Measurements from ENCODE around the gene ITGA3. TPM values are rescaled to one million over a fixed set of nuclear protein-coding genes. Genes with fewer than 3 reads are reported as not detected.
A peak's percentile ranks its signal among the peaks of the same experiment; 100 is the strongest.
"Not testable (repeated sequence)": the region's sequence is repeated elsewhere in the genome, so short reads cannot be mapped to it uniquely, and the experiment has no call there.

The ITGA3 gene
- polyA plus RNA-seq, 2 of the 4 experiments (the other 2 are of a cell fraction), result 141 to 268 TPM

GRCh38 chr17:50037321-50038107 is 18.4 kb upstream of the ITGA3 start:
- Histone ChIP-seq H3K4me1 (peaks cover 43% of the 10 kb centered on the region), H3K4me2 (peak overlapping the region; percentile 67), H3K9me3 (no peaks in the 10 kb centered on the region), H3K27ac (peak overlapping the region; percentile 82 to 88), H3K4me3 (no peak overlapping the region)
- 57% methylated on average over 11 of the region's 14 CpGs for WGBS (ENCODE audit: missing lambda C conversion rate)
- ChIA-PET POLR2A (interaction anchor here (0.9 to 3.0 kb wide), 2 partner anchors 9 to 19 kb away, joined by 3 to 13 read pairs; partner anchors contain the start of gene ITGA3), CTCF (interaction anchor here (0.6 to 7.0 kb wide), 13 partner anchors 9 to 77 kb away, joined by 3 to 92 read pairs (median 5); partner anchors contain the start of gene ITGA3)
- ATAC-seq, result peak; percentile 85 to 94
- peak; percentile 51 for FAIRE-seq
- DNase-seq (ENCODE audit: low read depth in 1 of 2, low spot score in 1 of 2), result peak in 1 of 2 experiments; percentile 77
- TF ChIP-seq MAX (IDR thresholded peaks at IDR 0.05), result peak; percentile 77
- TF ChIP-seq JUN (IDR thresholded peaks at IDR 0.05), result peak in 1 of 2 experiments; percentile 43; a peak in 2 of 5 replicates
- peak; percentile 29; the same call in 2 of the 3 replicates for TF ChIP-seq SMC3 (IDR thresholded peaks at IDR 0.05)
- no peak for TF ChIP-seq CBX2 (IDR thresholded peaks at IDR 0.05; ENCODE audit: borderline replicate concordance, low read depth)
- TF ChIP-seq NPAS2 (CRISPR knock-in tag; IDR thresholded peaks at IDR 0.05; ENCODE audit: borderline replicate concordance), result no peak
- no peak for TF ChIP-seq POLR2AphosphoS2 (conservative IDR thresholded peaks at IDR 0.05; ENCODE audit: low read length)
- 0 out of 5 replicates have a peak, but pooled peaks have one; percentile 16 to 22 for TF ChIP-seq RAD21 (conservative IDR thresholded peaks at IDR 0.05 in 1 of 2, IDR thresholded peaks at IDR 0.05 in 1 of 2)
- no peak for TF ChIP-seq KDM5A (IDR thresholded peaks at IDR 0.05)
- no peak for TF ChIP-seq POLR2A (IDR thresholded peaks at IDR 0.05; ENCODE audit: low read length)
- TF ChIP-seq JUNB (IDR thresholded peaks at IDR 0.05), result peak; percentile 13; the same call in 1 of the 2 replicates
- no peak for TF ChIP-seq MAFK (IDR thresholded peaks at IDR 0.05; ENCODE audit: partially characterized antibody)
- TF ChIP-seq FOSL2 (IDR thresholded peaks at IDR 0.05), result no peak
- peak; percentile 41 for TF ChIP-seq FOSL2 (CRISPR knock-in tag; IDR thresholded peaks at IDR 0.05)
- peak in 1 of 2 experiments; percentile 46; a peak in 1 of 5 replicates for TF ChIP-seq EP300 (IDR thresholded peaks at IDR 0.05)
- no peak for TF ChIP-seq ESRRA (IDR thresholded peaks at IDR 0.05; ENCODE audit: borderline replicate concordance, low read length)
- no peak for TF ChIP-seq FOXS1 (CRISPR knock-in tag; IDR thresholded peaks at IDR 0.05)
- TF ChIP-seq HOXB5 (CRISPR knock-in tag; IDR thresholded peaks at IDR 0.05), result 0 out of 2 replicates have a peak, but pooled peaks have one; percentile 20
- no peak for TF ChIP-seq FOSB (CRISPR knock-in tag; IDR thresholded peaks at IDR 0.05)
- no peak for TF ChIP-seq PHF8 (IDR thresholded peaks at IDR 0.05; ENCODE audit: borderline replicate concordance, low read depth)

GRCh38 chr17:50039058-50039457 is 16.9 kb upstream of the ITGA3 start:
- ChIA-PET CTCF (interaction anchor here (1.1 to 7.0 kb wide), 8 partner anchors 11 to 80 kb away, joined by 3 to 92 read pairs (median 9); partner anchors contain the start of gene ITGA3), POLR2A (no interaction called here)
- Histone ChIP-seq H3K27ac (peak overlapping the region in 1 of 2 experiments; percentile 88; a peak in 3 of 6 replicates), H3K4me3 (no peak overlapping the region), H3K4me1 (peaks cover 54% of the 10 kb centered on the region), H3K9me3 (no peaks in the 10 kb centered on the region), H3K4me2 (no peak overlapping the region)
- no peak for FAIRE-seq
- WGBS (ENCODE audit: missing lambda C conversion rate), result 92% methylated on average over 4 of the region's 4 CpGs
- ATAC-seq, result no peak
- DNase-seq (ENCODE audit: low read depth in 1 of 2, low spot score in 1 of 2), result no peak
- TF ChIP-seq ATOH8 (CRISPR knock-in tag; IDR thresholded peaks at IDR 0.05; ENCODE audit: low read depth) (no peak), GATA3 (IDR thresholded peaks at IDR 0.05; ENCODE audit: borderline replicate concordance) (no peak), MAZ (IDR thresholded peaks at IDR 0.05; ENCODE audit: borderline replicate concordance, low read depth, low read length) (no peak), CBX8 (IDR thresholded peaks at IDR 0.05) (no peak), EHMT2 (IDR thresholded peaks at IDR 0.05; ENCODE audit: low read depth) (no peak), NPAS2 (CRISPR knock-in tag; IDR thresholded peaks at IDR 0.05; ENCODE audit: borderline replicate concordance) (no peak), SREBF2 (IDR thresholded peaks at IDR 0.05) (no peak)

GRCh38 chr17:50040496-50040895 is 15.4 kb upstream of the ITGA3 start:
- Histone ChIP-seq H3K4me1 (peaks cover 56% of the 10 kb centered on the region), H3K27ac (peak overlapping the region in 1 of 2 experiments; percentile 88; a peak in 1 of 6 replicates)
- WGBS (ENCODE audit: missing lambda C conversion rate), result 91% methylated on average over 5 of the region's 5 CpGs
- ATAC-seq; H3K4me2 ChIP-seq; H3K4me3 ChIP-seq; POLR2A ChIA-PET; DNase-seq (ENCODE audit: low read depth in 1 of 2, low spot score in 1 of 2); FAIRE-seq; H3K9me3 ChIP-seq: not testable (repeated sequence)
- CTCF ChIA-PET, result interaction anchor here (1.3 to 7.0 kb wide), 8 partner anchors 12 to 160 kb away, joined by 3 to 92 read pairs (median 14); partner anchors contain the start of genes ITGA3 and PDK2

Data from A549 (cell line).